RCC 7860 (cell line): ENCODE data around the gene LCAT.
A peak's percentile ranks its signal among the peaks of the same experiment; 100 is the strongest.

Source experiments
- DNase-seq: peaks from one replicate; pipeline ENCODE4 v3.0.0-alpha.2; 2015; ENCODE audit warnings: low spot score
- FAIRE-seq: peaks from 2 replicates; lab custom pipeline; 2012; peaks lifted over from hg19 to GRCh38; lab: Jason Lieb, UNC

The LCAT gene

DNA sequence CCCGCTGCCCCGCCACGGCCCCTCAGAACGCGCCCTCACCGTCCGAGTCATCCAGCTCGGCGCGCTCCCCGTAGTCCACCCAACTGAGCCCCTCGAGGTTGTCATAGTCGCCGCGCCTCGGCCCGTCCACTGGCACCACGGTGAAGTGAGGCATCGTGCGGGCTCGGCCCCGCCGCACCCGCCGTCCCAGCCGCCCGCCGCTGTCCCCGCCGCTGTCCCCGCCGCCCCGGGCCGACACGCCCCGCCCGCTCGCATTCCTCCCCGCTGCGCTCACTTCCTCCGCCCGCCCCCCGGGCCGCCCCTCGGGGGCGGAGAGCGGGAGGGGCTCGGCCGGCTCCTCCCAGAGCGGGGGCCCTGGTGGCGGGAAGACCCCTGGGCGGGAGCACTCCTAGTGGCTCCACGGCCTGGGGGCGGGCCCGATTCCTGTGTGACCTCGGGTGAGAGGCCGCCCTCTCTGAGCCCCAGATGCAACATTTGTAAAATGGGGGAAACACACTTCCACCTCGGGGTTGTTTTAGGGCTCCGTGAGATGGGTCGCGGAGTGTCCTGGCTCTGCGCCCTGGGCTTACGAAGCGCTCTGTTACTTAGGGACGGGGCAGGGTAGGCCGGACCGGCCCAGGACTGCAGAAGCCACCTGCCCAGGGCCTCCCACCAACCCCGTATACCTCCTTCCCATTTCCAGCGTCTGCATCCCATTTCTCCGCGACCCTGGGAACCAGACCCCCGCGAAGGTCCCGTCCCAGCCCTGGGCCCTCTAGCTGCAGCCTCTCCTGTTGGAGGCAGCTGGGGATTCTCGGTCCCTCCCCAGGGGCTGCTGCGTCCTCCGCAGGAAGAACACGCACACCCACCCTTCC is 24.7 kb upstream of the LCAT start, which contains the start of gene SLC12A4:
TSS of gene SLC12A4 (minus strand) at position 238 of the 854 bp plus-strand sequence. CDS start at position 154, 84 bp downstream.
- FAIRE-seq (no peak), DNase-seq (peak; percentile 46)

DNA sequence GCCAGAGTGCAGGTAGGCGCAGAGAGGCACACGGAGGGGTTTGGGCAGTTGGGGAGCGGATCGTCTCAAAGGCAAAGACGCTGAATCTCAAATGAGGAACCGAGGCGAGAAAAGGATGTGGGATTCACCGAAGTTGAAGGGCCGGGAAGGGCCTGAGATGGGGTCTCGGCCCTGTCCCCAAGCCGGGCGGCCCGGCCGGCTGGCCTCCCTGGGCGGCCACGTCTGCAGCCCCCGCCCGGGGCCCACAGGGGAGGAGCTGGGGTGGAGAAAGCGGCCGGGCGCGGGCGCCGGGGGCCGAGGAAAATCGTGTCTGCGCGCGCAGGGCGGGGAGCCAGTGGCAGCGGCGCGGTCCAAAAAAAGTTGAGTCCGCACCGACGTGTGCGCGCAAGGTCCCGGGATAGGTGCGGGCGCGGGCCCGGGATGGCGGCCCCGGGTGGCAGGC is 24.1 kb upstream of the LCAT start:
- DNase-seq = no peak
- no peak for FAIRE-seq

DNA sequence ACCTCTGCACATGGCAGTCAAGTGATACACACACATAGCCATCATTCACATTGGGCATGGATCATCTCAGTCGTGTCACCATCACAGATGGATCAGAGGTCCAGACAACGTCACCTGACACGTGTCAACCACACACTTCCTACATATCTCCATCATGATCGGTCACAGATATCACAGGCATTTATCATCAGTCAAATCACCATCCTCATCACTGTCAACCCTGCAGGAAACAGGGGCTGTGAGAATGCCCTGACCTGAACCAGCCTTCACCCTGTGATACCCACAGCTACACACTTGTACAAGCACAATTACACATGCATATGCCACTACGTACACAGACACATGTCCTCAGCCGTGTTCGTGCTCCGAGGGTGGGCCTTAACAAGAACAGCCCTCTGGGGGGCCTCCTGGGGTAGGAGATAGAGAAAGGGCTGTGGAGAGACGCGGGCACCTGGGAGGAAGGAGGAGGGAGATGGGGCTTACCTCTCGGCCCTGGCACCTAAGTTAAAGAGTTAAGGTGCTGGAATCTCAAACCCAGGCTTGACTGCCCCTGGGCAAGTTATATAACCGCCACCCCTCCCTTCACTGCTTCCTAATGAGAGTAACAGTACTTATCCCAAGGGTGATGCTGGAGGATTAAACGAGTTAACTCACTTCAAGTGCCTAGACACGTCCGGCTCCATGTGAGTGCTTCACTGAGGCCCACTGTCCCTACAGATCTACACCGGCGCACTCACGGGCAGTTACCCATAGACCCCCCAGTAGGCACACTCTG is 23.4 kb upstream of the LCAT start:
- peak; percentile 25 for DNase-seq
- FAIRE-seq = no peak

DNA sequence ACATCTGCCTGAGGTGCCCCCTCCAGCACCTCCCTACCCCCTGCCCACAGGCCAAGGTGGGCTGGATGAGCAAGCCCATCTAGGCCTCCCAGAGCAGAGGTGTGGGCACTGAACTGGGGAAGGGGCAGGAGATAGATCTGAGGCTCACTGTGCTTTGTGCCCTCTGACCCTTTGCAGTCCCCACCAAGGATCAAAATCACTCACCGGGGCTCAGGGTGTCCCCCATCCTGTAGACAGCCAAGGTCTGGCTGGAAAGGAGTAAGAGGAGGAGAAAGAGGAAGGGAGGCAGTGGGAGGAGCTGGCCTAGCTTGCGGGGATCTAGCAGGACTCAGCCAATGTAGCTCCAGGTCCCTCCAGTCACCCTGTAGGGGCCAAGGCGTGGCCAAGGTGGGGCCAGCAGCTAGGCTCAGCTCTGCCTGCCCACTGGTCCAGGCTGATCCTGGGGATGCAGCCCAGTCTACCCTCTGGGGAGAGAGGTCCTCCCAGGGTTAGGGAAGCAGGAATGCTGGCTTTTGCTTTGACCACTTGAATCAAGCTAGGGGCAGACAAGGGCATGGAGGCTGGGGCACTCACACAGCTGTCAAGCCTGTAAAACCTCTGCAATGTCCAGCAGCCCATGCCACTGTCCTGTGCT is 22.7 kb upstream of the LCAT start:
- DNase-seq (no peak), FAIRE-seq (no peak)

- FAIRE-seq (no peak), DNase-seq (no peak)
Measured at GRCh38 chr16:67965668-67966548, 22.0 kb upstream of the LCAT start.

- DNase-seq (no peak), FAIRE-seq (no peak)
Measured at GRCh38 chr16:67964477-67965131, 20.7 kb upstream of the LCAT start.

DNA sequence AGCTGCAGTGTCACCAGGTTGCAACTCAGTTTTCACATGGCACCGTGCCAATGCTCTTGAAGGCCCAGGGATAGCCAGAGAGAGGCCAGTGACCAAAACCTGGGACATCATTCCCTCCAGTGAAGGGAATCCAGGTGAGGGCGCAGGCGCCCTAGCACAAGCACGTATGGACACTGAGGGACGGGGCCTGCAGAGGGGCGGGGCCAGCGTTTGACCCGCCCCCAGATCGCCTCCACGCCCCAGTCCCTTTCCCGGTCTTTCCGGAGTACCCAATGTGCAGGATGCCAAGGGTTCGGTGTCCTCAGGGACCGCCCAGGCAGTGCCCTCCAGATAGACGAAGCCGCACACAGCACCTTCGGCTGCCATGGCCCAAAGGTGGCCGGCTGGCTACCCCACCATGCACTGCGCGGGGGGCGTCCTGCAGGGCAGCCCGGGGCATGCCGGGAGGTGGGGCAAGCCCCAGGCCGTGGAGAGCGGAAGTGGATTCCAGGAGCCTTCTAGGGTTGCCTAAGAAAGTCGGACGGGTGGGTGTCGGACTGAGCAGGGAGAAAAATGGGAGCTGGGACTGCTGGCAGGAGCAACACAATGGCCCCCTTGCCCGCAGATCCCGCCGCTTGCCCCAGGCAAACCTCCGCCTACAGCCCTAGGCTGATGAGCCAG is 19.9 kb upstream of the LCAT start:
- FAIRE-seq (no peak), DNase-seq (no peak)

DNA sequence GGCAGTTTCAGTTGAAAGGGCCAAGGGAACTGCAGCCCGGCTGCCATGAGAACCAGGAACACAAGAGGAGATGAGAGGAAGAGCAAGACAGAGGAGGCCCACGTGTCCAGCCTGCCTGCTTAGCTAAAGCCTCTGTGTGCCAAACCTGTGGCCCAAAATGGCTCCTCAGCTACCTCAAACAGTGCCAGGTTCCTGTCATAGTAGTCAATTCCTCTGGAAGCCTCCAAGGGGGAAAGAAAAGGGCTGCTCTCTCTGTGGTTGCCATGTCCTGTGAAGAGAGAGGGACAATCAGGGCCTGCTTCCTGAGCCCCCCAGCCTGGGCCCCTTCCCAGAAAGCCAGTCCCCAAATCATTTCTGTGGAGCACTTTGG is 19.4 kb upstream of the LCAT start:
- FAIRE-seq = no peak

GRCh38 chr16:67962135-67962534 is 18.2 kb upstream of the LCAT start:
- FAIRE-seq (no peak), DNase-seq (no peak)

More for the DNA sequence above, 19.4 kb upstream of the LCAT start:
- DNase-seq = no peak

DNA sequence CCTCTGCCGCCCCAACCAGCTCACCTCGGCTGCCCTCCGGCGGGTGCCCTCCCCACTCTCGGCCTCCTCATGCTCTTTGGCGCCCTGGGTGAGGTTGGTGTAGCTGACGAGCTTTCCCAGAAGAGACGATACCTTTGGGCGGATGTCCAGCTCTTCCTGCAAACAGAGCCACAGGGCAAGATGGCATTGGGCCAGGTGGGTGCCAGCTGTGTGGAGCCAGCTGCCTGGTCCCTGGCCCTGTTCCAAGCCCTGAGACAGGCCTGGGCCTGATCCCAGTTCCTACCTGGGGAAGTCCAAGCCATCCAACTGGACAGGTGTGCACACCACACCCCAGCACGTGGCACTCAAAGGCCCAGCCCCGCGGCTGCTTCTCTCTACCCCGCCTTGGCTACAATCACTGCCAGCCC is 17.6 kb upstream of the LCAT start:
- no peak for DNase-seq

GRCh38 chr16:67959536-67960329 is 15.8 kb upstream of the LCAT start:
- DNase-seq = no peak
- no peak for FAIRE-seq

More for the DNA sequence above, 17.6 kb upstream of the LCAT start:
- no peak for FAIRE-seq

GRCh38 chr16:67957622-67958021 is 13.7 kb upstream of the LCAT start:
- FAIRE-seq (no peak), DNase-seq (no peak)

- FAIRE-seq = no peak
Measured at GRCh38 chr16:67954421-67955196, 10.7 kb upstream of the LCAT start.

DNA sequence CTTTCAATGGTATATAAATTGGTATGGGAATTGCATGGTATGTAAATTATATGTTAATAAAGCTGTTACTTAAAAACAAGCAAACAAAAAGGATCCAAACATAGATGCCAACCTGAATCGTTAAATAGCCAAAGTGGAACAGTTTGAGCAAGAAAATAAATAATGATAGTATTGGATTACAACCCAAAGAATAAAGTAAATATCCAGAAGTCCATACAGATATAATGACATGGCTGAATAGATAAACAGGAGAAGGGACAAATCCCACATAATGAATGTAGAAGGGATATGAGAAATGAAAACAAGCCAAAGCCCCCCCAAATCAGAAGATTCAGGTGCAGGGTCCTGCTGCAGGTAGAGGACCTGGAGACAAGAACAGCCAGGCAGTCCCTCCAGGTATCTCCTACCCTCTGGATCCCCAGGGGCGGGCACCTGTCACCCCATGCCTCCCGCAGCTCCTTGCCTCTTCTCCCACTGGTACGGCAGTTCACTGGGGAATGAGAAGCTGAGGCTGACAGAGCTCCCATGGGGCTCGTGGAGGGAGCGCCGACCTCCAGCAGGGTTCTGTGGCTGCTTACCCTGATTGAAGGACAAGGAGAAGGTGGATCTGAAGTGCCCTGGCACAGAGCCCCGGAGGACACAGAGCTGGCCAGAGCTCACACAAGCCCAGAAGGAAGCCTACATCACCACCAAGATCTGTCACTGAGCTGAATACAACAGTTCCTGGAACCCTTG is 9.9 kb upstream of the LCAT start:
- no peak for DNase-seq
- no peak for FAIRE-seq

More at GRCh38 chr16:67954421-67955196, 10.7 kb upstream of the LCAT start:
- no peak for DNase-seq

DNA sequence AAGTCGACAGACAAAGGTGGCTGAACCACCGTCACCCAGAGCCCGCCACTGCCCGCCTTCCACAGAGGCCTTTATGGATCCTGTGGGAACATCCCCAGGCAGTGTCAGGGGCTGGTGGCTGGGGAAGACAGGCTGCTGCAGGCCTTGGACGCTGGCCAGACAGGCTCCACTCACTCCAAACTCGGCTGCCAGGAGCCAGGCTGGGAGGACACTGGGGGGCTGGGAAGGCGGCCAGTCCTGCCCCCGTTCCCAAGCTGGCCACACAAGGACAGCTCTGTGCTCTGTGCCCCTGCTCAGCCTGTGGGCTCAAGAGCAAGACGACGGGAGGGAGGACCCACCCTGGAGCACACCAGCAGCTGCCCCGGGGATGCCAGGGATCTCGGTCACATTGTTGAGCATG is 7.6 kb upstream of the LCAT start:
- DNase-seq = no peak
- FAIRE-seq = no peak

- no peak for FAIRE-seq
- DNase-seq = no peak
Measured at GRCh38 chr16:67950335-67950843, 6.5 kb upstream of the LCAT start.

DNA sequence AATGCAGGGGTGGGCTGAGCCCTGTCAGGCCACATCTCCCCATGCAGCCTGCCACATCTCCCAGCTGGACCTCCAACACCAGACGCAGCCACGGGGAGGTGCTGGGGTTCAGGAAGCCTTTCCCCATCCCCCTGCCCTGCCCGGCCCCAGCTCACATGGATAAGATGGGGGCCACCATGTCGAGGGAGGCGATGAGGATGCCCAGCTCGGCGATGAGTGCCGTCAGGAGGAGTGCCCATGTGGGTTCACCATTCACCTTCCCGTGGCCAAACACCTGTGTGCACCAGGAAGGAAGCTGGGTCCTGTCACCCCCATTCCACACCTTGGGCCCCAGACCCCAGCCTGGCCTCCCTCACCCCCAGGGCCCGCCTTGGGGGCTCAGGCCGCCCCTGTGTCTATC is 5.7 kb upstream of the LCAT start:
- DNase-seq (no peak), FAIRE-seq (no peak)
